Left lung (tissue), 10 donors: ENCODE results near the gene FKBP9. TPM values are rescaled to one million over a fixed set of nuclear protein-coding genes. Genes with fewer than 3 reads are reported as not detected.
"Not testable (repeated sequence)": the region's sequence is repeated elsewhere in the genome, so short reads cannot be mapped to it uniquely, and the experiment has no call there.

ENCODE experiments used
- ATAC-seq: fragments of 200-7000 bp; cut with Tn5 transposase; one replicate; pipeline ENCODE4 v1.9.1; 2020; ENCODE audit warnings: moderate library complexity
- DNase-seq, 4 donors: peaks; one replicate each; pipeline ENCODE4 v3.0.0-alpha.2; 2013 to 2020
- H3K27ac ChIP-seq, 2 donors: fragments of 200-600 bp; sonication (generic) in 1 of 2; one replicate each; pipeline versions ENCODE4 v1.5.0 to v1.8.0; 2020 to 2021
- H3K27me3 ChIP-seq, 2 donors: fragments of 200-600 bp; sonication (generic) in 1 of 2; one replicate each; pipeline versions ENCODE4 v1.5.0 to v1.8.0; 2020 to 2021
- H3K36me3 ChIP-seq, 2 donors: fragments of 200-600 bp; sonication (generic) in 1 of 2; one replicate each; pipeline versions ENCODE4 v1.5.0 to v1.8.0; 2020 to 2021
- H3K4me1 ChIP-seq, 2 donors: fragments of 200-600 bp; one replicate each; pipeline ENCODE4 v1.8.0; 2021
- H3K4me3 ChIP-seq, 2 donors: fragments of 200-600 bp; sonication (generic) in 1 of 2; one replicate each; pipeline versions ENCODE4 v1.5.0 to v1.8.0; 2020 to 2021; ENCODE audit warnings: mild to moderate bottlenecking in 1 of 2
- H3K9me3 ChIP-seq, 2 donors: fragments of 200-600 bp; sonication (generic) in 1 of 2; one replicate each; pipeline versions ENCODE4 v1.5.0 to v1.8.0; 2020 to 2021
- CTCF ChIP-seq, 2 donors: fragments of 200-600 bp; sonication (generic) in 1 of 2; IDR thresholded peaks; one replicate each; pipeline versions ENCODE4 v1.5.0 to v1.8.0; 2021; ENCODE audit warnings: antibody characterized with exemption in 2 of 2
- intact Hi-C, 2 donors: fragments of 100-400 bp; cut with DNase I; formaldehyde crosslinking; loops; one replicate each; pipeline versions ENCODE4 v1.11.2 to v1.14.2; 2022
- polyA plus RNA-seq, 6 donors: library from polyadenylated mRNA; unstranded; fragments of 120-200 nt; gene quantifications; one replicate each; pipeline ENCODE4 v1.2.1, GENCODE V29; 2013; ENCODE audit not compliant: insufficient read length in 6 of 6
- total RNA-seq, 2 donors: library from RNA; stranded (reverse); fragmentation: NEBNext Ultra II Directional; extraction: Animal tissue kit (Norgen Biotek cat#: 25700); gene quantifications; one replicate each; pipeline ENCODE4 v1.2.1, GENCODE V29; 2021
- donor health status: DM: no; HTN: yes; CAD: no.
- donor health status: DM: no; HTN: no; CAD: no.

FKBP9 gene
- total and polyA plus RNA-seq, 8 donors = 91.4 to 264 (median 205) TPM

- intact Hi-C loops, H3K4me3 ChIP-seq, H3K27ac ChIP-seq, ATAC-seq, DNase-seq, H3K4me1 ChIP-seq, H3K27me3 ChIP-seq, H3K9me3 ChIP-seq: not testable (repeated sequence)
- peaks cover 0 to 12% of the 10 kb centered on the region in 2 donors for H3K36me3 ChIP-seq
These were observed 48.0 kb downstream of the FKBP9 start for GRCh38 chr7:33005193-33005592.

- intact Hi-C loops, H3K27me3 ChIP-seq, H3K4me1 ChIP-seq, H3K4me3 ChIP-seq, ATAC-seq, H3K9me3 ChIP-seq, H3K27ac ChIP-seq, DNase-seq: not testable (repeated sequence)
- peaks cover 0 to 12% of the 10 kb centered on the region in 2 donors for H3K36me3 ChIP-seq
These were observed 48.5 kb downstream of the FKBP9 start for GRCh38 chr7:33005690-33006089.

GRCh38 chr7:33009734-33010133, 52.5 kb downstream of the FKBP9 start:
- no peak for TF ChIP-seq CTCF (IDR thresholded peaks at IDR 0.05)
- H3K4me3 ChIP-seq = no peak overlapping the region

GRCh38 chr7:33012364-33012763, 55.1 kb downstream of the FKBP9 start:
- DNase-seq (no peak), ATAC-seq (no peak)
- Histone ChIP-seq H3K4me3 (no peak overlapping the region), H3K4me1 (no peaks in the 10 kb centered on the region), H3K27me3 (no peaks in the 10 kb centered on the region), H3K27ac (no peak overlapping the region), H3K9me3 (no peaks in the 10 kb centered on the region), H3K36me3 (peaks cover 0 to 52% of the 10 kb centered on the region in 2 donors)
- TF ChIP-seq CTCF (IDR thresholded peaks at IDR 0.05) = no peak
- intact Hi-C loops = no loop called here

More at GRCh38 chr7:33009734-33010133, 52.5 kb downstream of the FKBP9 start:
- Histone ChIP-seq H3K9me3 (no peaks in the 10 kb centered on the region), H3K36me3 (peaks cover 0 to 33% of the 10 kb centered on the region in 2 donors), H3K27me3 (no peaks in the 10 kb centered on the region), H3K27ac (no peak overlapping the region), H3K4me1 (no peaks in the 10 kb centered on the region)
- DNase-seq (no peak), ATAC-seq (no peak)
- intact Hi-C loops = no loop called here

GRCh38 chr7:33024189-33024757, 67.0 kb downstream of the FKBP9 start:
- Histone ChIP-seq H3K27me3 (no peaks in the 10 kb centered on the region), H3K27ac (no peak overlapping the region), H3K9me3 (no peaks in the 10 kb centered on the region), H3K36me3 (peaks cover 0 to 63% of the 10 kb centered on the region in 2 donors), H3K4me1 (no peaks in the 10 kb centered on the region), H3K4me3 (no peak overlapping the region)
- DNase-seq = no peak
- TF ChIP-seq CTCF (IDR thresholded peaks at IDR 0.05) = no peak
- intact Hi-C loops = no loop called here
- ATAC-seq = no peak

- intact Hi-C loops = no loop called here
- no peak overlapping the region for H3K4me3 ChIP-seq
These were observed 78.5 kb downstream of the FKBP9 start for GRCh38 chr7:33035776-33036175.

More at GRCh38 chr7:33035776-33036175, 78.5 kb downstream of the FKBP9 start:
- H3K27me3 ChIP-seq = no peaks in the 10 kb centered on the region
- DNase-seq (no peak), ATAC-seq (no peak)
- no peak overlapping the region for H3K27ac ChIP-seq
- no peak for TF ChIP-seq CTCF (IDR thresholded peaks at IDR 0.05)
- H3K36me3 ChIP-seq = no peaks in the 10 kb centered on the region
- peaks cover 9 to 33% of the 10 kb centered on the region in 2 donors for H3K4me1 ChIP-seq
- no peaks in the 10 kb centered on the region for H3K9me3 ChIP-seq
